WTC11 (cell line): ENCODE data around the gene TRRAP. TPM values are rescaled to one million over a fixed set of nuclear protein-coding genes. Genes with fewer than 3 reads are reported as not detected.

Source experiments
- ATAC-seq: fragments of 200-7000 bp; cut with Tn5 transposase; 2 replicates; pipeline ENCODE4 v1.10.0; 2021; ENCODE audit warnings: mild to moderate bottlenecking, moderate library complexity
- CTCF ChIA-PET: fragments of 300-600 bp; sonication (Branson Sonifier 250); formaldehyde crosslinking; loops from one replicate; lab custom pipeline; 2021; ENCODE audit warnings: antibody characterized with exemption; lab: Charles Lee
- POLR2A ChIA-PET: fragments of 350-600 bp; sonication (Branson Sonifier 250); formaldehyde crosslinking; loops from one replicate; lab custom pipeline; 2021; ENCODE audit warnings: antibody characterized with exemption; lab: Charles Lee
- DNase-seq: peaks from one replicate; pipeline ENCODE4 v3.0.0; 2021; ENCODE audit warnings: low spot score
- H3K27ac Mint-ChIP-seq: 2 replicates; pipeline ENCODE4 v1.8.0; 2021; ENCODE audit warnings: mixed read lengths
- H3K27me3 Mint-ChIP-seq: 2 replicates; pipeline ENCODE4 v1.8.0; 2021; ENCODE audit warnings: low read depth, mild to moderate bottlenecking, moderate library complexity, mixed read lengths
- H3K36me3 Mint-ChIP-seq: 2 replicates; pipeline ENCODE4 v1.8.0; 2021; ENCODE audit warnings: mixed read lengths
- H3K4me1 Mint-ChIP-seq: 2 replicates; pipeline ENCODE4 v1.8.0; 2022; ENCODE audit warnings: mixed read lengths
- H3K4me3 Mint-ChIP-seq: 2 replicates; pipeline ENCODE4 v1.8.0; 2021; ENCODE audit warnings: mild to moderate bottlenecking, moderate library complexity, mixed read lengths
- H3K9me3 Mint-ChIP-seq: 2 replicates; pipeline ENCODE4 v1.8.0; 2021; ENCODE audit warnings: mixed read lengths
- CBFB ChIP-seq: sonication (generic); formaldehyde crosslinking; IDR thresholded peaks from 2 replicates; pipeline ENCODE4 v1.8.1; 2022; ENCODE audit warnings: mild to moderate bottlenecking, low read depth, missing genetic modification reagents
- ESRRA ChIP-seq: sonication (generic); formaldehyde crosslinking; IDR thresholded peaks from 2 replicates; pipeline ENCODE4 v1.8.1; 2022; ENCODE audit warnings: mild to moderate bottlenecking, missing genetic modification reagents, borderline replicate concordance
- ETV6 ChIP-seq: sonication (generic); formaldehyde crosslinking; IDR thresholded peaks from 2 replicates; pipeline ENCODE4 v1.8.1; 2022; ENCODE audit warnings: mild to moderate bottlenecking, missing genetic modification reagents
- FOXJ3 ChIP-seq: sonication (generic); formaldehyde crosslinking; IDR thresholded peaks from 2 replicates; pipeline ENCODE4 v1.9.0; 2021; ENCODE audit warnings: missing genetic modification reagents, mild to moderate bottlenecking, borderline replicate concordance
- KAT7 ChIP-seq: sonication (generic); formaldehyde crosslinking; IDR thresholded peaks from 2 replicates; pipeline ENCODE4 v1.8.1; 2023; ENCODE audit warnings: missing genetic modification reagents, mild to moderate bottlenecking, borderline replicate concordance
- NFATC4 ChIP-seq: fragments of 250-450 bp; sonication (Bioruptor Pico); IDR thresholded peaks from 2 replicates; pipeline ENCODE4 v1.9.0; 2021; ENCODE audit warnings: mild to moderate bottlenecking
- RELA ChIP-seq: sonication (generic); formaldehyde crosslinking; IDR thresholded peaks from 2 replicates; pipeline ENCODE4 v1.8.1; 2022; ENCODE audit warnings: missing genetic modification reagents, mild to moderate bottlenecking, borderline replicate concordance
- TCF7 ChIP-seq: sonication (generic); formaldehyde crosslinking; IDR thresholded peaks from 2 replicates; pipeline ENCODE4 v1.8.0; 2022; ENCODE audit warnings: mild to moderate bottlenecking, low read depth, missing genetic modification reagents, moderate library complexity
- ZBTB21 ChIP-seq: sonication (generic); formaldehyde crosslinking; IDR thresholded peaks from 2 replicates; pipeline ENCODE4 v1.8.1; 2023; ENCODE audit warnings: mild to moderate bottlenecking, missing genetic modification reagents, borderline replicate concordance
- ZMAT4 ChIP-seq: fragments of 250-450 bp; sonication (Bioruptor Pico); IDR thresholded peaks from 2 replicates; pipeline ENCODE4 v1.9.0; 2021; ENCODE audit warnings: mild to moderate bottlenecking
- ZNF121 ChIP-seq: sonication (generic); formaldehyde crosslinking; IDR thresholded peaks from 2 replicates; pipeline ENCODE4 v1.8.0; 2023; ENCODE audit warnings: missing genetic modification reagents
- ZNF532 ChIP-seq: fragments of 250-450 bp; sonication (Bioruptor Pico); IDR thresholded peaks from 2 replicates; pipeline ENCODE4 v1.9.0; 2021; ENCODE audit warnings: mild to moderate bottlenecking, borderline replicate concordance
- total RNA-seq: library from RNA; stranded (reverse); gene quantifications from 3 replicates; pipeline ENCODE4 v1.2.3, GENCODE V29; 2021
- TF ChIP-seq, protein P1 (sequence below): sonication (generic); formaldehyde crosslinking; IDR thresholded peaks from 2 replicates; pipeline ENCODE4 v1.8.0; 2022; ENCODE audit warnings: mild to moderate bottlenecking, missing genetic modification reagents
- TF ChIP-seq, protein P2 (sequence below): fragments of 200-600 bp; IDR thresholded peaks from 2 replicates; pipeline ENCODE4 v1.8.0; 2022; ENCODE audit warnings: antibody characterized with exemption
- TF ChIP-seq, protein P3 (sequence below): fragments of 250-450 bp; sonication (Bioruptor Pico); IDR thresholded peaks from 2 replicates; pipeline ENCODE4 v1.9.0; 2021; ENCODE audit warnings: moderate library complexity, mild to moderate bottlenecking, inconsistent platforms, borderline replicate concordance
- TF ChIP-seq, protein P4 (sequence below): sonication (generic); formaldehyde crosslinking; IDR thresholded peaks from 2 replicates; pipeline ENCODE4 v1.8.1; 2022; ENCODE audit warnings: low read depth, mild to moderate bottlenecking, moderate library complexity, missing genetic modification reagents, borderline replicate concordance

The TRRAP gene
- total RNA-seq, 1 experiment from 2014 or later, result 46.5 TPM

- H3K9me3 Mint-ChIP-seq, result no peaks in the 10 kb centered on the region
- TF ChIP-seq ESRRA (CRISPR knock-in tag) (no peak), CBFB (CRISPR knock-in tag) (no peak), NFATC4 (no peak), ZNF121 (CRISPR knock-in tag) (no peak), TCF7 (no peak), ZNF532 (CRISPR knock-in tag) (no peak), FOXJ3 (CRISPR knock-in tag) (no peak), RELA (no peak), ETV6 (CRISPR knock-in tag) (no peak)
- TF ChIP-seq, protein P1, sequence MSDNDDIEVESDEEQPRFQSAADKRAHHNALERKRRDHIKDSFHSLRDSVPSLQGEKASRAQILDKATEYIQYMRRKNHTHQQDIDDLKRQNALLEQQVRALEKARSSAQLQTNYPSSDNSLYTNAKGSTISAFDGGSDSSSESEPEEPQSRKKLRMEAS, result no peak
- TF ChIP-seq, protein P2, sequence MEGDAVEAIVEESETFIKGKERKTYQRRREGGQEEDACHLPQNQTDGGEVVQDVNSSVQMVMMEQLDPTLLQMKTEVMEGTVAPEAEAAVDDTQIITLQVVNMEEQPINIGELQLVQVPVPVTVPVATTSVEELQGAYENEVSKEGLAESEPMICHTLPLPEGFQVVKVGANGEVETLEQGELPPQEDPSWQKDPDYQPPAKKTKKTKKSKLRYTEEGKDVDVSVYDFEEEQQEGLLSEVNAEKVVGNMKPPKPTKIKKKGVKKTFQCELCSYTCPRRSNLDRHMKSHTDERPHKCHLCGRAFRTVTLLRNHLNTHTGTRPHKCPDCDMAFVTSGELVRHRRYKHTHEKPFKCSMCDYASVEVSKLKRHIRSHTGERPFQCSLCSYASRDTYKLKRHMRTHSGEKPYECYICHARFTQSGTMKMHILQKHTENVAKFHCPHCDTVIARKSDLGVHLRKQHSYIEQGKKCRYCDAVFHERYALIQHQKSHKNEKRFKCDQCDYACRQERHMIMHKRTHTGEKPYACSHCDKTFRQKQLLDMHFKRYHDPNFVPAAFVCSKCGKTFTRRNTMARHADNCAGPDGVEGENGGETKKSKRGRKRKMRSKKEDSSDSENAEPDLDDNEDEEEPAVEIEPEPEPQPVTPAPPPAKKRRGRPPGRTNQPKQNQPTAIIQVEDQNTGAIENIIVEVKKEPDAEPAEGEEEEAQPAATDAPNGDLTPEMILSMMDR, result no peak
- TF ChIP-seq, protein P3, sequence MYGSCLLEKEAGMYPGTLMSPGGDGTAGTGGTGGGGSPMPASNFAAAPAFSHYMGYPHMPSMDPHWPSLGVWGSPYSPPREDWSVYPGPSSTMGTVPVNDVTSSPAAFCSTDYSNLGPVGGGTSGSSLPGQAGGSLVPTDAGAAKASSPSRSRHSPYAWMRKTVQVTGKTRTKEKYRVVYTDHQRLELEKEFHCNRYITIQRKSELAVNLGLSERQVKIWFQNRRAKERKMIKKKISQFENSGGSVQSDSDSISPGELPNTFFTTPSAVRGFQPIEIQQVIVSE (CRISPR knock-in tag), result no peak
- ATAC-seq (no peak), DNase-seq (no peak)
- H3K27ac Mint-ChIP-seq, result no peak overlapping the region
- peaks cover 51% of the 10 kb centered on the region for H3K36me3 Mint-ChIP-seq
- POLR2A ChIA-PET, result no interaction called here
- no peaks in the 10 kb centered on the region for H3K27me3 Mint-ChIP-seq
- no peak overlapping the region for H3K4me3 Mint-ChIP-seq
- H3K4me1 Mint-ChIP-seq, result no peaks in the 10 kb centered on the region
- CTCF ChIA-PET, result no interaction called here
Observed at GRCh38 chr7:98996150-98996552, 117.8 kb downstream of the TRRAP start.

- ChIA-PET CTCF (no interaction called here), POLR2A (interaction anchor here (0.7 kb wide), 1 partner anchor 1372 kb away, joined by 3 read pairs; no protein-coding TSS in a partner anchor)
- TF ChIP-seq, protein P4, sequence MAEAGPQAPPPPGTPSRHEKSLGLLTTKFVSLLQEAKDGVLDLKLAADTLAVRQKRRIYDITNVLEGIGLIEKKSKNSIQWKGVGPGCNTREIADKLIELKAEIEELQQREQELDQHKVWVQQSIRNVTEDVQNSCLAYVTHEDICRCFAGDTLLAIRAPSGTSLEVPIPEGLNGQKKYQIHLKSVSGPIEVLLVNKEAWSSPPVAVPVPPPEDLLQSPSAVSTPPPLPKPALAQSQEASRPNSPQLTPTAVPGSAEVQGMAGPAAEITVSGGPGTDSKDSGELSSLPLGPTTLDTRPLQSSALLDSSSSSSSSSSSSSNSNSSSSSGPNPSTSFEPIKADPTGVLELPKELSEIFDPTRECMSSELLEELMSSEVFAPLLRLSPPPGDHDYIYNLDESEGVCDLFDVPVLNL (CRISPR knock-in tag), result no peak
- TF ChIP-seq ZMAT4 (CRISPR knock-in tag) (no peak), RELA (no peak), ZBTB21 (CRISPR knock-in tag) (no peak), KAT7 (CRISPR knock-in tag) (no peak)
- no peak overlapping the region for H3K4me3 Mint-ChIP-seq
- H3K36me3 Mint-ChIP-seq, result peaks cover 41% of the 10 kb centered on the region
- no peak overlapping the region for H3K27ac Mint-ChIP-seq
- H3K9me3 Mint-ChIP-seq, result no peaks in the 10 kb centered on the region
- no peaks in the 10 kb centered on the region for H3K27me3 Mint-ChIP-seq
- no peaks in the 10 kb centered on the region for H3K4me1 Mint-ChIP-seq
- no peak for ATAC-seq
- no peak for DNase-seq
Observed at GRCh38 chr7:98997846-98998245, 119.5 kb downstream of the TRRAP start.
